ENCODE measurements around the gene TP53TG3E.
"Not testable (repeated sequence)": the region's sequence is repeated elsewhere in the genome, so short reads cannot be mapped to it uniquely, and the experiment has no call there.

TP53TG3E gene, protein sequence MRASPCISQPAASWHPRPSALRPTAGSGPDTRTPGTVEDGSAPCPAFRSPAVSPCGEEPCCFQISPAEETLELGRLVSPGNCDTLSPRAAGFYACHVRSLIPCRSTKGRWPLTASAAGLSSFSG

DNA sequence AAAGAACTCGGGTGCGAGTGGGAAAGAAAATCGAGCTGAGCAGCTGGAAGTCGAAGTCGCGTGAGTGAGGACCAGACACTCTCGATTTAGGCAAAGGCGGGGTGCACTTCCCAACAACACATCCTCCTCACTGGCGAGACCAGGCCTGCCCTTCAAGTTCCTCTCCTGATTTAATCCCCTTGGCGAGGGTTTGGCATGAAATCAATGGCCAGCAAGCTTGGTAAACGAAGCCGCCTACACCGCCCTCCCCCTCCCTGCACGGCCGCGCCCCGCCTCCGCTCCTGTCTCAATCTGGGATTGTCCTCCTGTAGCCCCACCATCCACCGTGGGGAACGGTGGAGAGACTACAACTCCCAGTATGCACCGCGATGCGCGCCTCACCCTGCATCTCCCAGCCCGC is at the start of gene TP53TG3E:
Gene TP53TG3E, plus strand, starts transcription at position 301 of the 400 bp plus-strand sequence. Its CDS starts 68 bp downstream, at position 369.
- not testable (repeated sequence) for DNase-seq

DNA sequence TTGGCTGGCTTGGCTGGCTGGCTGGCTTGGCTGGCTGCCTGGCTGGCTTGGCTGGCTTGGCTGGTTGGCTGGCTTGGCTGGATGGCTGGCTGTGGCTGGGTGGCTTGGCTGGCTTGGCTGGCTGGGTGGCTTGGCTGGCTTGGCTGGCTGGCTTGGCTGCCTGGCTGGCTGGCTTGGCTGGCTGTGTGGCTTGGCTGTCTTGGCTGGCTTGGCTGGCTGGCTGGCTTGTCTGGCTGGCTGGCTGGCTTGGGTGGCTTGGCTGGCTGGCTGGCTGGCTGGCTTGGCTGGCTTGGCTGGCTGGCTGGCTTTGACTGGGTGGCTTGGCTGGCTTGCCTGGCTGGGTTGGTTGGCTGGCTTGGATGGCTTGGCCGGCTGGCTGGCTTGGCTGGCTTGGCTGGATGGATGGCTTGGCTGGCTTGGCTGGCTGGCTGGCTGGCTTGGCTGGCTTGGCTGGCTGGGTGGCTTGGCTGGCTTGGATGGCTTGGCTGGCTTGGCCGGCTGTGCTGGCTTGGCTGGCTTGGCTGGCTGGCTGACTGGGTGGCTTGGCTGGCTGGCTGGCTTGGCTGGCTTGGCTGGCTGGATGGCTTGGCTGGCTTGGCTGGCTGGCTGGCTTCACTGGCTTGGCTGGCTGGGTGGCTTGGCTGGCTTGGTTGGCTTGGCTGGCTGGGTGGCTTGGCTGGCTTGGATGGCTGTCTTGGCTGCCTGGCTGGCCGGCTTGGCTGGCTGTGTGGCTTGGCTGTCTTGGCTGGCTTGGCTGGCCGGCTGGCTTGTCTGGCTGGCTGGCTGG is 32.3 kb downstream of the TP53TG3E start:
- not testable (repeated sequence) for DNase-seq

DNA sequence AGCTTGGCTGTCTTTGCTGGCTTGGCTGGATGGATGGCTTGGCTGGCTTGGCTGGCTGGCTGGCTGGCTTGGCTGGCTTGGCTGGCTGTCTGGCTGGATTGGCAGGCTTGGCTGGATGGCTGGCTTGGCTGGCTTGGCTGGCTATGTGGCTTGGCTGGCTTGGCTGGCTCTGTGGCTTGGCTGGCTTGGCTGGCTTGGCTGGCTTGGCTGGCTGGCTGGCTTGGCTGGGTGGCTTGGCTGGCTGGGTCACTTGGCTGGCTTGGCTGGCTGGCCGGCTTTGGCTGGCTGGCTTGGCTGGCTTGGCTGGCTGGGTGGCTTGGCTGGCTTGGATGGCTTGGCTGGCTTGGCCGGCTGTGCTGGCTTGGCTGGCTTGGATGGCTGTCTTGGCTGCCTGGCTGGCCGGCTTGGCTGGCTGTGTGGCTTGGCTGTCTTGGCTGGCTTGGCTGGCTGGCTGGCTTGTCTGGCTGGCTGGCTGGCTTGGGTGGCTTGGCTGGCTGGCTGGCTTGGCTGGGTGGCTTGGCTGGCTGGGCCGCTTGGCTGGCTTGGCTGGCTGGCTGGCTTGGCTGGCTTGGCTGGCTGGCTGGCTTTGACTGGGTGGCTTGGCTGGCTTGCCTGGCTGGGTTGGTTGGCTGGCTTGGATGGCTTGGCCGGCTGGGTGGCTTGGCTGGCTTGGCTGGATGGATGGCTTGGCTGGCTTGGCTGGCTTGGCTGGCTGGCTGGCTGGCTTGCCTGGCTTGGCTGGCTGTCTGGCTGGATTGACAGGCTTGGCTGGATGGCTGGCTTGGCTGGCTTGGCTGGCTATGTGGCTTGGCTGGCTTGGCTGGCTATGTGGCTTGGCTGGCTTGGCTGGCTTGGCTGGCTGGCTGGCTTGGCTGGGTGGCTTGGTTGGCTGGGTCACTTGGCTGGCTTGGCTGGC is 33.8 kb downstream of the TP53TG3E start:
- DNase-seq, result not testable (repeated sequence)

DNA sequence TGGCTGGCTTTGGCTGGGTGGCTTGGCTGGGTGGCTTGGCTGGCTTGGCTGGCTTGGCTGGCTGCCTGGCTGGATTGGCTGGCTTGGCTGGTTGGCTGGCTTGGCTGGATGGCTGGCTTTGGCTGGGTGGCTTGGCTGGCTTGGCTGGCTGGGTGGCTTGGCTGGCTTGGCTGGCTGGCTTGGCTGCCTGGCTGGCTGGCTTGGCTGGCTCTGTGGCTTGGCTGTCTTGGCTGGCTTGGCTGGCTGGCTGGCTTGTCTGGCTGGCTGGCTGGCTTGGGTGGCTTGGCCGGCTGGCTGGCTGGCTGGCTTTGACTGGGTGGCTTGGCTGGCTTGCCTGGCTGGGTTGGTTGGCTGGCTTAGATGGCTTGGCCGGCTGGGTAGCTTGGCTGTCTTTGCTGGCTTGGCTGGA is 34.4 kb downstream of the TP53TG3E start:
- not testable (repeated sequence) for DNase-seq

DNA sequence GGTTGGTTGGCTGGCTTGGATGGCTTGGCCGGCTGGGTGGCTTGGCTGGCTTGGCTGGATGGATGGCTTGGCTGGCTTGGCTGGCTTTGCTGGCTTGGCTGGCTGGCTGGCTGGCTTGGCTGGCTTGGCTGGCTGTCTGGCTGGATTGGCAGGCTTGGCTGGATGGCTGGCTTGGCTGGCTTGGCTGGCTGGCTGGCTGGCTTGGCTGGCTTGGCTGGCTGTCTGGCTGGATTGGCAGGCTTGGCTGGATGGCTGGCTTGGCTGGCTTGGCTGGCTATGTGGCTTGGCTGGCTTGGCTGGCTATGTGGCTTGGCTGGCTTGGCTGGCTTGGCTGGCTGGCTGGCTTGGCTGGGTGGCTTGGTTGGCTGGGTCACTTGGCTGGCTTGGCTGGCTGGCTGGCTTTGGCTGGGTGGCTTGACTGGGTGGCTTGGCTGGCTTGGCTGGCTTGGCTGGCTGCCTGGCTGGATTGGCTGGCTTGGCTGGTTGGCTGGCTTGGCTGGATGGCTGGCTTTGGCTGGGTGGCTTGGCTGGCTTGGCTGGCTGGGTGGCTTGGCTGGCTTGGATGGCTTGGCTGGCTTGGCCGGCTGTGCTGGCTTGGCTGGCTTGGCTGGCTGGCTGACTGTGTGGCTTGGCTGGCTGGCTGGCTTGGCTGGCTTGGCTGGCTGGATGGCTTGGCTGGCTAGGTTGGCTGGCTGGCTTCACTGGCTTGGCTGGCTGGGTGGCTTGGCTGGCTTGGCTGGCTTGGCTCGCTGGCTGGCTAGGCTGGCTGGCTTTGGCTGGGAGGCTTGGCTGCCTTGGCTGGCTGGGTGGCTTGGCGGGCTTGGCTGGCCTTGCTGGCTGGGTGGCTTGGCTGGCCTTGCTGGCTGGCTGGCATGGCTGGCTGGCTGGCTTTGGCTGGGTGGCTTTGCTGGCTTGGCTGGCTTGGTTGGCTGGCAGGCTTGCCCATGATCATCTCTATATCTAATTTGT is 35.3 kb downstream of the TP53TG3E start:
- not testable (repeated sequence) for DNase-seq
